DND-41 (cell line): ENCODE results near the gene POLR3B.

Source experiments
- ATAC-seq: fragments of 200-7000 bp; cut with Tn5 transposase; 3 replicates; pipeline ENCODE4 v1.9.1; 2021; ENCODE audit warnings: low read depth; ENCODE audit not compliant: insufficient read depth
- DNase-seq: peaks from one replicate; pipeline ENCODE4 v3.0.0-alpha.2; 2020
- H2AFZ ChIP-seq: 2 replicates; pipeline ENCODE4 v1.6.0; 2012; ENCODE audit warnings: low read depth, low read length
- H3K27ac ChIP-seq: 2 replicates; pipeline ENCODE4 v1.5.1; 2012; ENCODE audit warnings: low read length, inconsistent platforms
- H3K27me3 ChIP-seq: fragments of 200-600 bp; sonication (generic); 2 replicates; pipeline ENCODE4 v1.6.0; 2012; ENCODE audit warnings: low read length, mild to moderate bottlenecking, inconsistent platforms; ENCODE audit not compliant: insufficient read depth, poor library complexity
- H3K36me3 ChIP-seq: 2 replicates; pipeline ENCODE4 v1.5.1; 2012; ENCODE audit warnings: low read length, inconsistent platforms; ENCODE audit not compliant: insufficient read depth
- H3K4me1 ChIP-seq: 2 replicates; pipeline ENCODE4 v1.5.1; 2012; ENCODE audit warnings: mild to moderate bottlenecking, low read length; ENCODE audit not compliant: insufficient read depth
- H3K4me2 ChIP-seq: 2 replicates; pipeline ENCODE4 v1.6.0; 2012; ENCODE audit warnings: mild to moderate bottlenecking, moderate library complexity, low read length, inconsistent platforms; ENCODE audit not compliant: insufficient read depth
- H3K4me3 ChIP-seq, 2 experiments: fragments of 200-600 bp in 1 of 2; shearing (Covaris generic) in 1 of 2; 2 replicates each; pipeline ENCODE4 v1.5.1; 2012 to 2016; ENCODE audit warnings: inconsistent platforms in 2 of 2, low read length in 2 of 2, mild to moderate bottlenecking in 2 of 2, low read depth in 1 of 2, moderate library complexity in 1 of 2
- H3K79me2 ChIP-seq: 2 replicates; pipeline ENCODE4 v1.6.0; 2012; ENCODE audit warnings: low read length, inconsistent platforms; ENCODE audit not compliant: insufficient read depth
- H3K9ac ChIP-seq: 2 replicates; pipeline ENCODE4 v1.6.0; 2012; ENCODE audit warnings: low read depth, mild to moderate bottlenecking, inconsistent platforms, low read length, moderate library complexity
- H3K9me3 ChIP-seq: 2 replicates; pipeline ENCODE4 v1.5.1; 2012; ENCODE audit warnings: low read length, moderate library complexity, mild to moderate bottlenecking, inconsistent platforms; ENCODE audit not compliant: insufficient read depth, severe bottlenecking
- H4K20me1 ChIP-seq: 2 replicates; pipeline ENCODE4 v1.6.0; 2012; ENCODE audit warnings: low read length; ENCODE audit not compliant: insufficient read depth
- CTCF ChIP-seq: IDR thresholded peaks from 2 replicates; pipeline ENCODE4 v1.5.1; 2012; ENCODE audit warnings: borderline replicate concordance, low read length, moderate library complexity, mild to moderate bottlenecking; ENCODE audit not compliant: poor library complexity, severe bottlenecking; ENCODE audit errors: extremely low read depth
- EZH2 ChIP-seq: IDR thresholded peaks from 3 replicates; pipeline ENCODE4 v1.6.1; 2012; ENCODE audit warnings: borderline replicate concordance, low read depth, mild to moderate bottlenecking, moderate library complexity, low read length, inconsistent platforms; ENCODE audit not compliant: severe bottlenecking

Gene POLR3B

GRCh38 chr12:106360400-106360994 lies 2.9 kb downstream of the POLR3B start:
- no peak for ATAC-seq
- H2AFZ ChIP-seq: no peak overlapping the region
- no peaks in the 10 kb centered on the region; the same call in 1 of the 2 replicates for H3K36me3 ChIP-seq
- no peaks in the 10 kb centered on the region for H3K9me3 ChIP-seq
- no peaks in the 10 kb centered on the region for H4K20me1 ChIP-seq
- TF ChIP-seq EZH2 (no peak), CTCF (no peak)
- no peak overlapping the region for H3K9ac ChIP-seq
- peaks cover 35% of the 10 kb centered on the region for H3K79me2 ChIP-seq
- H3K4me1 ChIP-seq: peaks cover 28% of the 10 kb centered on the region
- no peak for DNase-seq
- H3K4me2 ChIP-seq: peak overlapping the region; percentile 31; the same call in 1 of the 2 replicates
- no peak overlapping the region for H3K4me3 ChIP-seq
- H3K27ac ChIP-seq: no peak overlapping the region
- H3K27me3 ChIP-seq: no peaks in the 10 kb centered on the region

GRCh38 chr12:106362971-106363370 lies 5.4 kb downstream of the POLR3B start:
- H3K79me2 ChIP-seq: peaks cover 34% of the 10 kb centered on the region
- TF ChIP-seq EZH2 (no peak), CTCF (no peak)

GRCh38 chr12:106364261-106364660 lies 6.7 kb downstream of the POLR3B start:
- DNase-seq: no peak
- no peak overlapping the region for H3K4me2 ChIP-seq
- no peak overlapping the region for H3K27ac ChIP-seq
- TF ChIP-seq CTCF (no peak), EZH2 (no peak)
- no peak overlapping the region for H3K9ac ChIP-seq
- no peaks in the 10 kb centered on the region for H4K20me1 ChIP-seq
- no peak for ATAC-seq
- H3K79me2 ChIP-seq: peaks cover 22% of the 10 kb centered on the region
- H3K27me3 ChIP-seq: no peaks in the 10 kb centered on the region
- H3K9me3 ChIP-seq: no peaks in the 10 kb centered on the region
- H2AFZ ChIP-seq: no peak overlapping the region
- H3K4me1 ChIP-seq: peaks cover 9% of the 10 kb centered on the region; the same call in 1 of the 2 replicates
- H3K4me3 ChIP-seq: no peak overlapping the region
- H3K36me3 ChIP-seq: peaks cover 9% of the 10 kb centered on the region; the same call in 1 of the 2 replicates

More at GRCh38 chr12:106362971-106363370, 5.4 kb downstream of the POLR3B start:
- Histone ChIP-seq H3K9ac (no peak overlapping the region), H3K4me1 (peaks cover 18% of the 10 kb centered on the region), H2AFZ (no peak overlapping the region), H4K20me1 (no peaks in the 10 kb centered on the region), H3K36me3 (peaks cover 7% of the 10 kb centered on the region; the same call in 1 of the 2 replicates), H3K4me2 (no peak overlapping the region), H3K27ac (no peak overlapping the region), H3K27me3 (no peaks in the 10 kb centered on the region), H3K4me3 (no peak overlapping the region), H3K9me3 (no peaks in the 10 kb centered on the region)
- ATAC-seq (no peak), DNase-seq (no peak)
